ENCODE data around the gene PLEKHG5.

GRCh38 chr1:6454856-6455751 is 36.4 kb downstream of the PLEKHG5 start:
- TF ChIP-seq TAF1 (conservative IDR thresholded peaks at IDR 0.05) (no peak), SP1 (IDR thresholded peaks at IDR 0.05) (no peak), YY1 (IDR thresholded peaks at IDR 0.05) (no peak), CTCF (IDR thresholded peaks at IDR 0.05; ENCODE audit: low read depth, low read length, missing input control) (no peak), EGR1 (IDR thresholded peaks at IDR 0.05; ENCODE audit: low read depth in 2 of 2) (no peak), RAD21 (IDR thresholded peaks at IDR 0.05) (no peak), HNF4G (IDR thresholded peaks at IDR 0.05) (no peak)
- TF ChIP-seq, protein P1, sequence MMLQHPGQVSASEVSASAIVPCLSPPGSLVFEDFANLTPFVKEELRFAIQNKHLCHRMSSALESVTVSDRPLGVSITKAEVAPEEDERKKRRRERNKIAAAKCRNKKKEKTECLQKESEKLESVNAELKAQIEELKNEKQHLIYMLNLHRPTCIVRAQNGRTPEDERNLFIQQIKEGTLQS (IDR thresholded peaks at IDR 0.05) = no peak
- TF ChIP-seq, protein P2, sequence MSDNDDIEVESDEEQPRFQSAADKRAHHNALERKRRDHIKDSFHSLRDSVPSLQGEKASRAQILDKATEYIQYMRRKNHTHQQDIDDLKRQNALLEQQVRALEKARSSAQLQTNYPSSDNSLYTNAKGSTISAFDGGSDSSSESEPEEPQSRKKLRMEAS (IDR thresholded peaks at IDR 0.05) = no peak
- TF ChIP-seq, protein P3, sequence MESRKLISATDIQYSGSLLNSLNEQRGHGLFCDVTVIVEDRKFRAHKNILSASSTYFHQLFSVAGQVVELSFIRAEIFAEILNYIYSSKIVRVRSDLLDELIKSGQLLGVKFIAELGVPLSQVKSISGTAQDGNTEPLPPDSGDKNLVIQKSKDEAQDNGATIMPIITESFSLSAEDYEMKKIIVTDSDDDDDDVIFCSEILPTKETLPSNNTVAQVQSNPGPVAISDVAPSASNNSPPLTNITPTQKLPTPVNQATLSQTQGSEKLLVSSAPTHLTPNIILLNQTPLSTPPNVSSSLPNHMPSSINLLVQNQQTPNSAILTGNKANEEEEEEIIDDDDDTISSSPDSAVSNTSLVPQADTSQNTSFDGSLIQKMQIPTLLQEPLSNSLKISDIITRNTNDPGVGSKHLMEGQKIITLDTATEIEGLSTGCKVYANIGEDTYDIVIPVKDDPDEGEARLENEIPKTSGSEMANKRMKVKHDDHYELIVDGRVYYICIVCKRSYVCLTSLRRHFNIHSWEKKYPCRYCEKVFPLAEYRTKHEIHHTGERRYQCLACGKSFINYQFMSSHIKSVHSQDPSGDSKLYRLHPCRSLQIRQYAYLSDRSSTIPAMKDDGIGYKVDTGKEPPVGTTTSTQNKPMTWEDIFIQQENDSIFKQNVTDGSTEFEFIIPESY (IDR thresholded peaks at IDR 0.05) = no peak
- TF ChIP-seq, protein P4, sequence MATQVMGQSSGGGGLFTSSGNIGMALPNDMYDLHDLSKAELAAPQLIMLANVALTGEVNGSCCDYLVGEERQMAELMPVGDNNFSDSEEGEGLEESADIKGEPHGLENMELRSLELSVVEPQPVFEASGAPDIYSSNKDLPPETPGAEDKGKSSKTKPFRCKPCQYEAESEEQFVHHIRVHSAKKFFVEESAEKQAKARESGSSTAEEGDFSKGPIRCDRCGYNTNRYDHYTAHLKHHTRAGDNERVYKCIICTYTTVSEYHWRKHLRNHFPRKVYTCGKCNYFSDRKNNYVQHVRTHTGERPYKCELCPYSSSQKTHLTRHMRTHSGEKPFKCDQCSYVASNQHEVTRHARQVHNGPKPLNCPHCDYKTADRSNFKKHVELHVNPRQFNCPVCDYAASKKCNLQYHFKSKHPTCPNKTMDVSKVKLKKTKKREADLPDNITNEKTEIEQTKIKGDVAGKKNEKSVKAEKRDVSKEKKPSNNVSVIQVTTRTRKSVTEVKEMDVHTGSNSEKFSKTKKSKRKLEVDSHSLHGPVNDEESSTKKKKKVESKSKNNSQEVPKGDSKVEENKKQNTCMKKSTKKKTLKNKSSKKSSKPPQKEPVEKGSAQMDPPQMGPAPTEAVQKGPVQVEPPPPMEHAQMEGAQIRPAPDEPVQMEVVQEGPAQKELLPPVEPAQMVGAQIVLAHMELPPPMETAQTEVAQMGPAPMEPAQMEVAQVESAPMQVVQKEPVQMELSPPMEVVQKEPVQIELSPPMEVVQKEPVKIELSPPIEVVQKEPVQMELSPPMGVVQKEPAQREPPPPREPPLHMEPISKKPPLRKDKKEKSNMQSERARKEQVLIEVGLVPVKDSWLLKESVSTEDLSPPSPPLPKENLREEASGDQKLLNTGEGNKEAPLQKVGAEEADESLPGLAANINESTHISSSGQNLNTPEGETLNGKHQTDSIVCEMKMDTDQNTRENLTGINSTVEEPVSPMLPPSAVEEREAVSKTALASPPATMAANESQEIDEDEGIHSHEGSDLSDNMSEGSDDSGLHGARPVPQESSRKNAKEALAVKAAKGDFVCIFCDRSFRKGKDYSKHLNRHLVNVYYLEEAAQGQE (IDR thresholded peaks at IDR 0.05) = no peak
